HG02759 (cell line): ENCODE measurements around the gene MS4A6E.
"Not testable (repeated sequence)": the region's sequence is repeated elsewhere in the genome, so short reads cannot be mapped to it uniquely, and the experiment has no call there.

Experiments used
- ATAC-seq: cut with Tn5 transposase; IDR thresholded peaks from one replicate; pipeline ENCODE4 v1.9.1; 2021; ENCODE audit warnings: mild to moderate bottlenecking, moderate library complexity; ENCODE audit not compliant: unreplicated experiment

The MS4A6E gene

DNA sequence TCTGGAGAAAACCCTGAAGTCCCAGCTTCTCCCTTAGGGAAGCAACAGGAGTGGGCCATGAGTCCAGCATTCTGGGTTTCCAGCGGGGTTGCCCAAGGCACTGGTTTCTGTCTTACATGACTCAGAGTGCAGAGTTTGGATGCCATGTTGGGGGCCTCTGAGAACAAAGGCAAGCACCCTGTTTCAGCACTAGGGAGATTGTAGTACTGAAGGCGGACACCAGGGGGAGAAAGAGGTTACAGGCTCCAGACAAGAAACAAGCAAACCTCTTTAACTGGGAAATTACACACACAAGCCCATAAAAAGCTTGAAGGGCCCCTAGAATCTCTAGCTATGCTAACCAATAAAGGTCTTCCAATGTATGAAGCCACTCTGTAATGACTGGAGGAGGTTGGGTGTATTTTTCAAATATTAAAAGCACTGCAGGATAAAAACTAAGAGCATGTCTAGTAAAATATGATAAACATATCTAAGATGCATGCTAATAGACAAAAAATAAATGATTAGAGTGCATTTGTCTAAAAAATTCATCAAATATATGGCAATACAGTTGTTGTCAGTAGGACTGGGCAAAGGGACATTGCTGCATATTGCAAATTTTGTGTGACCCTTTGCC lies 7.1 kb downstream of the MS4A6E start:
- peak; percentile 51 for ATAC-seq

DNA sequence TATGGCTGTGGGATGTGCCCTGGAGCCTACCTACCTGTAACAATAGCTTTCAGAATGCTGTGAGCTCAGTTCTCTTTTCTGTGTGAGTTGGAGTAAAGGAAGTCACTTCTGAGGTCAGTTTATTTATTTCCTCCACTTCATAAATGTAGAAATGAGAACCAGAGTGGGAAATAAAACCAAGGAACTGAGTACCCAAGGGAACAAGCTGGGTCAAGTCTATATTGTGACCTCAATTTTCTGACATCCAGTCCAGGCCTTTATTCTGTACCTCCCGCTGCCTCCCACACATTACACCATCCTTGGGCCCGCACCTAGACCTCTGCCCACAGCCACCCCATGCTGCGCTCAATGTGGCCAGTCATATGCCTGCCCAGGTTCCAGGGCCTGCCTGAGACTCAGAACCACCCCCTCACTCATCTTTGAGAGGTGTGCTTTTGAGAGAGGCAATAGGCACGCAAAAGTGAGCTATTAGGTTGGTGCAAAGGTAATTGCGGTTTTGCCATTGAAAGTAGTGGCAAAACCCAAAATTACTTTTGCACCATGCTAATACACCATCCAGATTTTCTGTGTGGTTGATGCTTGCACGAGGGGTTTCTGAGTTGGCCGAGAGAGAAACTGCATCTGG lies 9.8 kb downstream of the MS4A6E start:
- ATAC-seq, result no peak

DNA sequence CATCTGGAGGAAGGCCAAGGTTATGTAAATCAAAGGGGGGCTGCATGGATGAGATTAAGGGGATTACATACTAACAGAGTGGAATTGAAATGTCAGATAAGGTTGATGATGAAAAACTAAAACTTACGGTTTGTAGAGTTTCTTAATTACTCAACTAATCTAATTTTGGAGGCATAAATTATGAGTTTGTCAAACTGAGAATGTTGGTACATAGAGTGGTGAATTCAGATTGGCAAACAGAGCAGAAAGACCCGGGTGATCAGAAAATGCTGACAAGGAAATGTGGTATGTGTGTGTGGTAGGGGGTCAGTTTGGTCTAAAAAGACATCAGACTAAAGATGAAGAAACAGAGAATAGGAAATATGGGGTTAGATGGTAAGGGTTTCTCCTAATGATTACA lies 11.0 kb downstream of the MS4A6E start:
- no peak for ATAC-seq

DNA sequence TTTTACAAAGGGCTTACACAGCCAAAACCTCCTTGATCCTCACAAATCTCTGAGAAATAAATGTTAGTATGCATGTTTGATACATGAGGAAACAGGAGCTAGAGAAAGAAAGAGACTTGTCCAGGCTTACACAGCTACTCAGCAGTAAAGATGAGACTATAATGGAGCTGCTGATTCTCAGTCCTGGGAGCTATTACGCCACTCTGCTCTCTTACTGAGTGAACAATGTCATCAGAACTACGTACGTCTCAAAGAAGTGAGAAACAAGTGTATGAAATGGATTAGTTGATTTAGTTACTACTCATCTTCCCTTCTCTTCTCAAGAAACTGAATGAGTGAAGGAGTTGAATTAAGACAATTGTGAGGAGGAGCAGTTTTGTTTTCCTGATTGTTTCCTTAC lies 12.3 kb downstream of the MS4A6E start:
- ATAC-seq, result no peak

DNA sequence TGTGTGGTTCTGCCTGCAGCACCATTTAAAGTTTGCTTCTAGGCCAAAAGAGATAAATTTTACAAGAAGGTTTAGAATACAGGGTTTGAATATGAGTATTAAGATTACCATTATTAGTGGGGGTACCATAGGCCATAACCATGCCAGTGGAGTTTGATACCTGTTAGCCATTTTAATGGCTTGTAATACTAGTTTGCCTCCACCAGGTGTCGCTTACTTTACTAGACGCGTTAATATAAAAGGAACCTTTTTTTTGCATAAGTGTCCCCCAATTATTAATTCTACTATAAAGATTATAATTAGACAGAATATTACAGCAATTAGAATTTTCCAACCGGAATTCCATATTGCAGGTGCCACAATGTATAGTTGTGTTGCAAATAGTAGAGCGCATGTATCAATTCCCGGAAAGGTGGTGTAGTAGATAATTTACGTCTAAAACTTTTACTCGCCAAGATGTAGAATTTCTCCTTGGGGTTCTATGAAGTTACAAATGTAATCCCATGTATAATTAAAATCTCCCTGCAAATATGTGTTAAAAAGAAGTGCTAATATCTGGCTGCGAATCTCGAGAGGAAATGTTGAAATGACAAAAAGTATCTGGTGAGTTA lies 16.1 kb downstream of the MS4A6E start:
- ATAC-seq, result no peak

DNA sequence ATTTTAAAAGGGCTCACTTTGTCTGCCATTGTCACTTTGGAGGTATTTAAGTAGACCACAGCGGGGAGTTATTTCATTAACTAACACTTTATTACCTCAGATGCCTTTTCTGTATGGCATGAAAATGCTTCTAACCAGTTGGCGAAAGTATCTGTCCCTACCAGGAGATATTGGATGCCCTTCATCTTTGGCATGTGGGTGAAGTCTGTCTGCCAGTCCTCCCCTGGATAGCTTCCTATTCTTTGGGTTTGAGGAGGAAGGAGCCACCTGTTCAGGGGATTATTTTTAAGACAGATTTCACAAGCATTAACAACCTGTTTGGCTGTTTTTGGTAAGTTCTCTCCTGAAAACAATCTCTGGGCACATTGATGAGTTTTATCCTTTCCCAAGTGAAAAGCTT lies 17.1 kb downstream of the MS4A6E start:
- ATAC-seq, result no peak

DNA sequence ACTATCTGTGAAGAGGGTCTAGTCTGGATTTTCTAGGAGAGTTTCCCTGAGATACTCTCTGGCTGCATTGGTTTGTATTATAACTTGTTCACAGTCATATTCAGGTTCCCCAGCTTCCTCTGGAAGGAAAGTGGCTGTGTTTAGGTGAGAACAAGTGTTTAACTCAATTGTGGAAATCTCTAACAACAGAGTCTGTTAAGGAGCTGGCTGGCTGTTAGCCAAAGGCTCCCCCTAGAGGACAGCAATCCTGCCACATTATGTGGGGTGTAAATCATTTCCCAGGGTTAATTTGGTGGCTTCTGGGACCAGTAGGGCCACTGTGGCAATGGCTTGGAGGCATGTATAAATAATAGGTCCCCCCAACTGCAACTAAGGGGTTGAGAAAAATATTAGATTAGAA lies 18.4 kb downstream of the MS4A6E start:
- no peak for ATAC-seq

DNA sequence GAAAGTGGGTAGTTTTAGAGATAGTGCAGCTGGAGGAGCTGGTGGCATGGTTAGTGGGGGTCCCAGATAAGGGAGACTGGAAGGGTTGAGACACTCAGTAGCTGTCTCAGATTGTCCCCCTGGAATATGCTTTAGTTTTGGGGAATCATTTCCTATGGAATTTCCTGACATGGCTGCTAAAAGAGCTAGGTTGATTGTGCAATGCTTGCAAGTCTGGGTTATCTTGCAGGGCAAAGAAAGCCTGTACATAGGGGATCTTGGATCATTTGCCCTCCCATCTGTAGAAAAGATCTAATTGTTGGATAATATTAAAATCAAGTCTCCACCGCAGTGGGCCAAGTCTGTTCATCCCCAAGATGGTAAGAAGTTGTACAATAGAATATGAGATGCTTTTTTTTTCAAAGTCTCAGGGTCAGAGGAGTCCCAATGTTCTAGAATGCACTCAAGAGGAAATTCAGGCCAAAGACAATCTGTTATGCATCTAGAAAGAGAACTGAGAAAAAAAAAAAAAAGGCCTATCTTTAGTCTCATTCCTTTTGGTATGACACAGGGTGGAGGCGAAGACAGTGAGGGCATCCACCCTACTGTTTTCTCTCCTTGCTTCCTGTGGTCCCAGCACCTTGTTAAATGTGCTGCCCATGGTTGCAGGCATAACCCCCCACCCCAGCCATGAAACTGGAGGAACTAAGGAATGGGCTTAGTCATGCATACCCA lies 20.2 kb downstream of the MS4A6E start:
- ATAC-seq, result no peak

DNA sequence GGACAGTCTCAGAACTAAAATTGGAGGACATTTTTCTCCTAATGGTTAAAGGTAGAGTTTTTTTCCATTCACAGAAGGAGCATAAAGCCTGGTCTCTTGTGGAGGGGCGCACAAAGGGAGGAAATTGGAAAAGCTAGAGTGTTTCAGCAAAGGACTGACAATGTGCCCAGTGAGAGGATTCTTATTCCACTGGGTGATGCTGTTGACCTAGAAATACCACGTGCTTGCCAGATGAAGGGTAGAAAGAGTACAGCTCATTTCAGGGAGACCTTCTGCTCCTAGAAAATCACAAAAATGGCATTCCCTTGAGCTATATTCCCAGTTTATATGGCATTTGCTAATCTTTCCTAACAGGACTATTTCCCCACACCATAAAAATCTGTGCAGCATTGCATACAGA lies 21.1 kb downstream of the MS4A6E start:
- no peak for ATAC-seq

DNA sequence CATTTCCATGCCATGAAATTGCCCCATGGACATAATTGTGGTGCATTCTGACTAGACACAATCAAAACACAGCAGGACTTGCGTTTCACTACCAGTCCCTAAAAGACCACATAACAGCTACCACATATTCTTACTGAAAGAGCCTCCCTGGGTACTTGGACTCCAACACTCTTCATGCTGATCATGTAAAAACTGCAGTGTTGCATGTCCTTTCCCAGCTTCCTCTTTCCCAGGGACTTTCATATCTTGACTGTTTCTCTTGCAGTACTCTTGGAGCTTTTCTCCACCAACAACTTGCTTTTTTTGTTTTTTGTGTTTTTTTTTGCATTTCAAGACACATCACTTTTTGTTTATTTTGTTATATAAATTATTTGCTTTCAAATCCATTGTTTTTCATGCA lies 22.9 kb downstream of the MS4A6E start:
- no peak for ATAC-seq

DNA sequence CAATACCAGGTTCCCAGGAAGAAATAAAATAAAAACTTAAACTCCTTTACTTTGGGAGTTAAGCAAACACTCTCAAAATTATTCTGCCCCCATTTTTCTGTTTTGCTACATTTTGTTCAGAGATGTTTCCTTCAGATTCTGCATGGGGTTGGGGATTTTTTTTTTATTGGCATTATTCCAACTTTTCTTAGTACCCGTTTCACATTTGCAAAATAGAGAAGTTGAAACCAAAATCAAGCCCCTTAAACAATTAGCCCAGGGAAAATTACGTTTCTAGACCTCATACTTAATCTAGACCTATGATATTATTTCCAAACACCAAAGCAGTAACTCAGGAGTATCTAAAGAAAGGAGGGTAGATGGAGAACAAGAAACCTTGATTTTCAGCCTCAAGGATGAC lies 30.7 kb downstream of the MS4A6E start:
- no peak for ATAC-seq

DNA sequence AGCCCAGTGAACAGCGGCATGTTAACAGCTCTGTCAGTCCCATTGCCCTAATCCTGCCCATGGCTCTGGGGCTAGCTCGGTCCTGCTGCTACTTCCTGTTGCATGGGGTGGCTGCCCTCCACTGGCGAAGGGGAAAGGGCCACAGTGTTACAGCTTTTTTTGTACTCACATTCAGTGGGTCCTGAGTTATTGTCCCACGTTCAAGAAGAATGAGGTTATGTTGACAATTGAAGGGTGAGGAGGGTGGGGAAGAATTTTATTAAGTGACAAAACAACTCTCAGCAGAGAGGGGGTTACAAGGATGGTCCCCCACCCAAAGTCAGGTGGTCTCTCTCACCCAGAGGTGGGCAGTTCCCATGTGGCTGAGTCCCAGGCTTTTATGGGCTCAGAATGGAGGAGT lies 33.6 kb downstream of the MS4A6E start:
- no peak for ATAC-seq

DNA sequence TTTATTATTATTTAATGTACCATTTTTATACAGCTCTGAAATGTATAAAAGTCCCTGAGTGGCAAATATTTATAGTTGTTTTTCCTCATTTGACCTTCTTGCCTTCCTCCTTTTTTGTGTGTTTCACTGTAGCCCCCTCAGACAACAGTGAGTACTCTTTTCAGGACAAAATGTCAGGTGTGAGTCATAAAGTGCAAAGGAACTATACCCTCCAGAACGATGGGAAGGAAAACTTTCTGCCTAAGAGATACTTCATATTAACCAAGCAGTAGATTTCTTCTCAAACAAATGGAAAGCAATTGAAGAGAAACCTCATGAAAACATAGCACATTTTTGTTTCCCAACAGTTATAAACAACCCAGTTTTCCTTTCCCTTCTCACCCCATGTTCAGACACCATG lies 35.2 kb downstream of the MS4A6E start:
- ATAC-seq, result no peak

DNA sequence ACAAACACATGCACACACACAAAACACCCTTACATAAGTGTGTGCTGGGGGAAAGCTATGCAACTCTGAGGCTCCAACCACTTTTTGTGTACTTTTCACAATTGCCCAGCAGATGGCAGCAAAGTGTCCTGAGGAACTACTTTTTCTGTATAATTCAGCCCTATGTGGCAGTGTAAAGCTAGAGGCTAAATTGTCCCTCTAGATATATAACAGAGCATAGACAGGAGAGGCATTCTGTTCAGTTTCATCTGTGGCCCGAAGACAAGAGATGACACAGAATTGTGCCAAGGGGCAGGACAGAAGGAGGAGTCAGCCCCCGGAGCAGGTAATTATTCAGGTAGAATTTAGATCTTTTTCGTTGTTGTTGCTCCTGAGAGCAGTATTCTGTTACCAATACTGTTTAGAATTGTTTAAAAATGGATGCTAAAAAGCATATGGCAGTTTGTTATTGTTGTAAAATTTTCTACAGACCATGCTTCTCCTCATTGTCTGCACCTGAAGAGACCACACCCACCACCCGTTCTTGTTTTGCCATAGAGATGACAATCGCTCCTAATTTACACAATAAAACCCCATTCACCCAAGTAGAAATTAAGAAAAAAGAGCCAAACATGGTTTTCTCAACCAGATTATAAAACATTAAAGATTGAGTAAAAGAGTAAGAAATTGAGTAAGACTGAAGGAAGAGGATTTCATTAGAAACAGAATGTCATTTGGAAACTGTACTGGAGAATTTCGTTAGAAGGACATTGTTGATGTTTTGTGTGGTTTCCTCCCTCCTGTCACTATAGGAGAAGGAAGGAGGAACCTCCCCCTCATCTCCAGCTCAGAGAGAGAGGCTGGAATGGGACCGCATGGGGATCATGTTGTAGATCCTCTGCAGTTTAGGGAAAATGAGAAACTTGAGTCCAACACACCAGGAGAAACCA lies 36.8 kb downstream of the MS4A6E start:
- ATAC-seq, result peak; percentile 60

DNA sequence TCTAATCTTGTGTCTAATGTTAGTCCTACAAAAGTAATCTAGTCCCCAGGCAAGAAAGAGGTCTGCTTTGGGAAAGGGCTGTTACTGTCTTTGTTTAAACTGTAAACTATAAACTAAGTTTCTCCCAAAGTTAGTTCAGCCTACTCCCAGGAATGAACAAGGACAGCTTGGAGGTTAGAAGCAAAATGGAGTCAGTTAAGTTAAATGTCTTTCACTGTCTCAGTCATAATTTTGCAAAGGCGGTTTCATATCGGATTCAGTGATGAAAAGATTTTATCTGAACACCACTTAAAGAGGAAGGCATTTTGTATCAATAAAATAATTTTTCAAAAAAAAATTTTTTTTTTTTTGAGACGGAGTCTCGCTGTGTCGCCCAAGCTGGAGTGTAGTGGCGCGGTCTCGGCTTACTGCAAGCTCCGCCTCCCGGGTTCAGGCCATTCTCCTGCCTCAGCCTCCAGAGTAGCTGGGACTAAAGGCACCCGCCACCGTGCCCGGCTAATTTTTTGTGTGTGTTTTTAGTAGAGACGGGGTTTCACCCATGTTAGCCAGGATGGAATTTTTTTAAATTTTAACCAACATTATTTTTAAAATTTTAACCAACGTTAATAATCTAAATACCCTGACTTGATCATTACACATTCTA lies 39.3 kb downstream of the MS4A6E start:
- ATAC-seq, result not testable (repeated sequence)

DNA sequence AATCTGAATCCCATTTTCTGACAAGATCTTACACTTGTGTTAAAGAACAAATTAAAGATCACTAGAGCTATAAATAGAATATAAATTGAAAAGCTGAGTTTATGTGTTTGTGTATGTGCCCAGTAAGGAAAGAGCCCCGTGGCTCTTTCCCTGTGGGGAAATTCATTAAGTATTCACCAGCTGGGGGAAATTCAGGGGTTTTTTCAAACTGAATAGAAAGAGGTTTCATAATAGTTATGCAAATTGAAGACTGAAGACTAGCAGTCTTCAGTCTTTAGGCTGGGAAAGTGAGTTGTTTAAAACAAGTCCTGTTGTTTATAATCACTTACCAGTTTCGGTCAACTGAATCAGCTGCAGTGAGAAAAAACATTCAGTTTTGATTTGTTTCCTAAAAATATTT lies 40.0 kb downstream of the MS4A6E start:
- ATAC-seq, result peak; percentile 77

DNA sequence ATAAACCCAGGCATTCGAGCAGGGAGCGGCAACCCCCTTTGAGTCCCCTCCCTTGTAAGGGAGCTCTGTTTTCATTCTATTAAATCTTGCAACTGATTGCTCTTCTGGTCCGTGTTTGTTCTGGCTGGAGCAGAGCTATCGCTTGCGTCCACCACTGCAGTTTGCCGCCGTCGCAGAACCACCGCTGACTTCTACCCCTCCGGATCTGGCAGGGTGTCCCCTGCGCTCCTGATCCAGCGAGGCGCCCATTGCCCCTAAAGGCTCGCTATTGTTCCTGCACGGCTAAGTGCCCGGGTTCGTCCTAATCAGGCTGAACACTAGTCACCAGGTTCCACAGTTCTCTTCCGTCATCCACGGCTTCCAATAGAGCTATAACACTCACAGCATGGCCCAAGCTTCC lies 40.8 kb downstream of the MS4A6E start:
- ATAC-seq, result no peak

DNA sequence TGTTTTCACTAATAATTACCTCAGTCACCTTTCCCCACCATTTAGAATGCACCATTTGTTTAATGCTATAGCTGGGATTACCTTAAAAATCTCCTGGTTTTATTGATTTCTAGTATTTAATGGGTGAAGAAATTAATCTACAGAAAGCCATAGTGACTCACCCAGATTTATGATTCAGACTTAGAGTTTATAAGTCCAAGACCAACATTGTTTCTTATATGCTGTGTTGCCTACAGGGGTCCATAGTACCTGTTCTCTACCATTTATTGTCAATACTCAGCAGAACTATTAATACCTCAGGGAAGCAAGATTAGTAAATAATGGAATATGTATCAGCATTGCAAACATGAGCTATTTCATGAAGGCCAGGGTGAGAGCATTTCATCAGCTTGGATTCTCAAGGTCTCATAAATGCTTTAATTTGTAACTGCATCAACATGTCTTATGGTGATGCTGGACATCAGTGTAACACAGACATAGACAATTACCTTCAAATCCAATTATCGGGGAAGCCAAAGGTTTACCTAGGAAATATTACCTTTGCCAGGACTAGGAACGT lies 43.3 kb downstream of the MS4A6E start:
- ATAC-seq, result no peak

DNA sequence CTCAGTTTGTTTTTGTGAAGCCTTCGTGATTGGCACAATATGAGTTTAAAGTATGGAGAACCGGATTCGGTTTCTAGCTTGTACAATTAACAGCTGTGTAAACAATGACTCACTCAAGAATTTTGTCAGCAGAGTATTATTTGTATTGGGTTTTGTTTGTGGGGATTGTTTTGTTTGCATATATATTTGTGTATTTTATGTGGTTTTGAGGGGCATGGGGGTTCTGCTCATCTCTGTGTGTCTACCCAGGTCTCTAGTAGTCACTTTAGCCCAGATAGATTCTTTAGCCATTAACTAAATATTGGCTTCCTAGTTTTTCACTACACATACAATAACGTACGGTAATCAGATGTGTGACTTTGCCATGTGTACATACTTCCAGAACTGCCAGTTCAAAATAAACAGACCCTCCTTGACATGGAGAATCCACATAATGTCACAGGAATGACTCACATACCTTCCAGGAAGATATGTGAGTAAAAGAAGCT lies 43.8 kb downstream of the MS4A6E start:
- ATAC-seq, result no peak

DNA sequence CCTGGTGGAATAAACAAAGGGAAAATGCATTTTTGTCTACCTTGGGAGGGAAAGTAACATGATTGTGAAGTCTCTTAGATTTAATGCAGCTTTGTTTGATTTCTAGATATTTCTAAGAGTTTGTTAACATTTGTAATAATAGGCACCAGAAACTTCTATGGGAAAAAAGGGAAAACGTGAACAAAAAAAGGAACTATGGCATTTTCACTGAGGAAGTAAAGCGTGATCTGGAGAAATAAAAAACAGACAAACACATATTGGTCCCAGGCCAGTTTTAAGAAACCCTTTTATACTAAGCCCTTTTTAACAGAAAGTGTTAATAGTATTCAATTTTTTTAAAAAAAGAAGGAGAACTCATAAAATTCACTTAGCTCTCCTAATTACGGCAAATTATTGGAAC lies 44.3 kb downstream of the MS4A6E start:
- ATAC-seq, result no peak
